Ammon's horn (tissue), 1 donor: Measurements from ENCODE around the gene CAPN12.

Experiments used
- DNase-seq: peaks from one replicate; pipeline ENCODE4 v3.0.0-alpha.2; 2016; ENCODE audit warnings: low spot score

CAPN12 gene

DNA sequence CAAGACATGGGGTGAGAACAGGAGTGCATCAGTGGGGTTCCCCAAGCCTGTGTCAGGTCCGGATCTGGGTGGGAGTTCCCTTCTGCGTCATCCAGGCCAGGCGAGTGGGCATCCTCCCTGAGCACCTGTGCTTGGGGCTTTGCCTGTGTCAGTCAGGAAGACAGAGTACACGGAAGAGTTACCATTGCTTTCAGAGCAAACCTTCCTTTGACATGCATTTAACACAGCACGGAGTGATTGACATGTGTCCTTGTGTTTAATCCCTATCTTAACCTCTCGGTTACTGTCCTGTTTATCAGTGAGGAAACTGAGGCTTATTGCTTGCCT is 47.6 kb downstream of the CAPN12 start:
- no peak for DNase-seq

GRCh38 chr19:38695832-38696728 is 48.2 kb downstream of the CAPN12 start:
- no peak for DNase-seq

- DNase-seq: no peak
These were observed 49.0 kb downstream of the CAPN12 start for GRCh38 chr19:38695317-38695683.

GRCh38 chr19:38693380-38694223 is 50.7 kb downstream of the CAPN12 start:
- peak; percentile 31 for DNase-seq

GRCh38 chr19:38692458-38693379 is 51.6 kb downstream of the CAPN12 start:
- DNase-seq: no peak

DNA sequence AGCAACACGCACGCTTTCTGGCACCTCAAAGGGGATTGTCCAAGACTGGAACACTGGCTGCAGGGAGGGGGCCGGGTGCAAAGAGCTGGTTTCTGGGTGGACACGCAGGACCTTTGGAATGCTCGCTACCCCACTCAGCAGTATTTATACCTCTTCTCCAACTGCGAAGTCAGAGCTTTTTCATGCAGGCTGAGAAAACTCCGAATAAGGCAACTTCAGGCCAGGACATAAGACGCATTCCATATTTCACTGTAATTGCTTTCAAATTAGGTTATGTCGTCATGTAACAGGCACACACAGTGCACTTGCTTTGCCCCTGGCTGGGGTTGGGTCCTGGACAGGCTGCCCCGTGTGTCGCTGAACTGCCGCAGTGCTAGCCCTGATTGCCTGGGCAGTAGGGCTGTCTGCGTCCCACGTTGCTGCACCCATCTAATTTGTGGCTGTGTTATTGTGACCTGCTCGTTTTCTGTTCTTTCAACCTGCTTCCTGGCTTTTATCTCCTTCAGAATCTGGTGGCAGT is 52.3 kb downstream of the CAPN12 start:
- DNase-seq: no peak

DNA sequence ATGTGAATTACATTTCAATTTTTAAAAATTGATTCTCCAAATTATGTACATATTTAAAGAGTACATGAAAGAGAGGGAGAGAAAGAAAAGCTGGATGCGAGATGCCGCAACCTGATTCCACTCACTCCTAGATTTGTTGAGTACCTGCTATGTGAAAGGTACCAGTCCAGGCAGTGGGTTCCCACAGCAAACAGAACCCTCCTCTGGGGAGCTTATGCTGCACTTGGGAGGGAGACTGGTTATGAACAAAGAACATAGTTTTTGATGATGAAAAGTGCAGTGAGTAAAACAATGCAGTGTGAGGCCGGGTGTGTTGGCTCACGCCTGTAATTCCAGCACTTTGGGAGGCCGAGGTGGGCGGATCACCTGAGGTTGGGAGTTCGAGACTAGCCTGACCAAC is 53.4 kb downstream of the CAPN12 start:
- DNase-seq: no peak

DNA sequence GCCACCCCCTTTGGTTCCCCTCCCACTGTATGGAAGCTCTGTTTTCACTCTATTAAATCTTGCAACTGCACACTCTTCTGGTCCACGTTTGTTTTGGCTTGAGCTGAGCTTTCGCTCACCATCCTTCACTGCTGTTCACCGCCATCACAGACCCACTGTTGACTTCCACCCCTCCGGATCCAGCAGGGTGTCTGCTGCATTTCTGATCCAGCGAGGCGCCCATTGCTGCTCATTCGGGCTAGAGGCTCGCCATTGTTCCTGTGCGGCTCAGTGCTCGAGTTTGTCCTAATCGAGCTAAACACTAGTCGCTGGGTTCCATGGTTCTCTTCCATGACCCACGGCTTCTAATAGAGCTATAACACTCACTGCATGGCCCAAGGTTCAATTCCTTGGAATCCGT is 54.1 kb downstream of the CAPN12 start:
- no peak for DNase-seq

GRCh38 chr19:38687837-38688378 is 56.4 kb downstream of the CAPN12 start:
- DNase-seq: no peak

- no peak for DNase-seq
These were observed 57.8 kb downstream of the CAPN12 start for GRCh38 chr19:38686530-38686888.

GRCh38 chr19:38685666-38686529 is 58.4 kb downstream of the CAPN12 start:
- DNase-seq: no peak

- DNase-seq: no peak
These were observed 59.2 kb downstream of the CAPN12 start for GRCh38 chr19:38684862-38685665.

- no peak for DNase-seq
These were observed 60.0 kb downstream of the CAPN12 start for GRCh38 chr19:38684078-38684861.

- no peak for DNase-seq
These were observed 60.7 kb downstream of the CAPN12 start for GRCh38 chr19:38683393-38684077.

- no peak for DNase-seq
These were observed 61.3 kb downstream of the CAPN12 start for GRCh38 chr19:38682872-38683392.

DNA sequence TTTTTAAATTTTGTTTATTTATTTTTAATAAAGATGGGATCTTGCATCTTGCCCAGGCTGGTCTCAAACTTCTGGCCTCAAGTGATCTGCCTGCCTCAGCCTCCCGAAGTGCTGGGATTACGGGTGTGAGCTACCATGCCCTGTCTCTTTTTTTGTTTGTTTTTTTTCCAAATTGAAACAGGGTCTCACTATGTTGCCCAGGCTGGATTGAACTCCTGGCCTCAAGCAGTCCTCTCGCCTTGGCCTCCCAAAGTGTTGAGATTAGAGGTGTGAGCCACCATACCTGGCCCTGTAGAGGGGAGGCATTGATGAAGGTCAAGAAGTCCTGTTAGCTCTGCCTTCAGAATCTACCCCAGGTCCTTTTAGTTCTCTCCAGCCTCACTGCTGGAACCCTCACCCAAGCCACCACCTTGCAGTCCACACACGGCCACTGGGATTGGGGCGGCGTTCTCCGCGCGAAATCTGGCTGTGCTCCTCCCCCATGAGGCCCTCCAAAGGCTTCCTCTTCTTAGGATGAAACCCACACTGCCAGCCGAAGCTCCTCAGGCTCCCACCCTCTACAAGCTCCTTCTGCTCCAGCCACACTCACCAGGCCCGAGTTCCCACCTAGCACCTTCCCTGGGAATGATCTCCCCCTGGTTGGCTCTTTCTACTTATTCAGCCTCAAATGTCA is 61.9 kb downstream of the CAPN12 start:
- no peak for DNase-seq
